ENCODE data around the gene KIAA0586. TPM values are rescaled to one million over a fixed set of nuclear protein-coding genes. Genes with fewer than 3 reads are reported as not detected.
A peak's percentile ranks its signal among the peaks of the same experiment; 100 is the strongest.
"Not testable (repeated sequence)": the region's sequence is repeated elsewhere in the genome, so short reads cannot be mapped to it uniquely, and the experiment has no call there.

The KIAA0586 gene
- total RNA-seq, 2 experiments from 2014 or later: 24.9 to 27.0 TPM

- POLR2A ChIA-PET: no interaction called here
- Mint-ChIP-seq H3K27me3 (ENCODE audit: low read depth) (no peaks in the 10 kb centered on the region), H3K27ac (no peak overlapping the region), H3K36me3 (ENCODE audit: low read depth) (no peaks in the 10 kb centered on the region), H3K4me1 (ENCODE audit: low read depth) (peaks cover 18% of the 10 kb centered on the region), H3K4me3 (no peak overlapping the region), H3K9me3 (ENCODE audit: insufficient read depth) (no peaks in the 10 kb centered on the region)
- CTCF ChIA-PET: interaction anchor here (1.8 kb wide), 1 partner anchor 73 kb away, joined by 7 read pairs; no protein-coding TSS in a partner anchor
- DNase-seq (no peak), ATAC-seq (no peak)
Measured at GRCh38 chr14:58574623-58575022, 147.1 kb downstream of the KIAA0586 start.

GRCh38 chr14:58575956-58576355, 148.4 kb downstream of the KIAA0586 start:
- H3K27ac Mint-ChIP-seq: no peak overlapping the region
- ChIA-PET CTCF (interaction anchor here (1.8 kb wide), 1 partner anchor 74 kb away, joined by 7 read pairs; no protein-coding TSS in a partner anchor), POLR2A (no interaction called here)
- ATAC-seq (no peak), DNase-seq (no peak)
- H3K27me3 Mint-ChIP-seq (ENCODE audit: low read depth): no peaks in the 10 kb centered on the region
- H3K4me3 Mint-ChIP-seq: no peak overlapping the region
- peaks cover 13% of the 10 kb centered on the region for H3K4me1 Mint-ChIP-seq (ENCODE audit: low read depth)
- no peaks in the 10 kb centered on the region for H3K36me3 Mint-ChIP-seq (ENCODE audit: low read depth)
- H3K9me3 Mint-ChIP-seq (ENCODE audit: insufficient read depth): no peaks in the 10 kb centered on the region

- POLR2A ChIA-PET; H3K27ac Mint-ChIP-seq; ATAC-seq; H3K4me1 Mint-ChIP-seq (ENCODE audit: low read depth); H3K36me3 Mint-ChIP-seq (ENCODE audit: low read depth); CTCF ChIA-PET; H3K4me3 Mint-ChIP-seq; DNase-seq; H3K27me3 Mint-ChIP-seq (ENCODE audit: low read depth); H3K9me3 Mint-ChIP-seq (ENCODE audit: insufficient read depth): not testable (repeated sequence)
Measured at GRCh38 chr14:58580035-58580434, 152.5 kb downstream of the KIAA0586 start.

DNA sequence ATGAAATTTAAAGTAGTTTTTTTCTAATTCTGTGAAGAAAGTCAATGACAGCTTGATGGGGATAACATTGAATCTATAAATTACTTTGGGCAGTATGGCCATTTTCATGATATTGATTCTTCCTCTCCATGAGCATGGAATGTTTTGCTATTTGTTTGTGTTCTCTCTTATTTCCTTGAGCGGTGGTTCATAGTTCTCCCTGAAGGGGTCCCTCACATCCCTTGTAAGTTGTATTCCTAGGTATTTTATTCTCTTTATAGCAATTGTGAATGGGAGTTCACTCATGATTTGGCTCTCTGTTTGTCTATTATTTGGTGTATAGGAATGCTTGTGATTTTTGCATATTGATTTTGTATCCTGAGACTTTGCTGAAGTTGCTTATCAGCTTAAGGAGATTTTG, 153.9 kb downstream of the KIAA0586 start:
- POLR2A ChIA-PET; CTCF ChIA-PET; H3K36me3 Mint-ChIP-seq (ENCODE audit: low read depth): not testable (repeated sequence)

GRCh38 chr14:58584383-58584782, 156.9 kb downstream of the KIAA0586 start:
- Mint-ChIP-seq H3K27me3 (ENCODE audit: low read depth) (peaks cover 6% of the 10 kb centered on the region), H3K36me3 (ENCODE audit: low read depth) (no peaks in the 10 kb centered on the region), H3K27ac (no peak overlapping the region), H3K9me3 (ENCODE audit: insufficient read depth) (no peaks in the 10 kb centered on the region), H3K4me1 (ENCODE audit: low read depth) (no peaks in the 10 kb centered on the region), H3K4me3 (no peak overlapping the region)
- DNase-seq (no peak), ATAC-seq (no peak)
- CTCF ChIA-PET: interaction anchor here (0.7 to 0.9 kb wide), 2 partner anchors 15 to 83 kb away, joined by 3 read pairs; no protein-coding TSS in a partner anchor
- POLR2A ChIA-PET: no interaction called here

More for the DNA sequence above, 153.9 kb downstream of the KIAA0586 start:
- not testable (repeated sequence) for H3K9me3 Mint-ChIP-seq (ENCODE audit: insufficient read depth); H3K27ac Mint-ChIP-seq; H3K4me3 Mint-ChIP-seq; ATAC-seq; DNase-seq; H3K27me3 Mint-ChIP-seq (ENCODE audit: low read depth); H3K4me1 Mint-ChIP-seq (ENCODE audit: low read depth)

DNA sequence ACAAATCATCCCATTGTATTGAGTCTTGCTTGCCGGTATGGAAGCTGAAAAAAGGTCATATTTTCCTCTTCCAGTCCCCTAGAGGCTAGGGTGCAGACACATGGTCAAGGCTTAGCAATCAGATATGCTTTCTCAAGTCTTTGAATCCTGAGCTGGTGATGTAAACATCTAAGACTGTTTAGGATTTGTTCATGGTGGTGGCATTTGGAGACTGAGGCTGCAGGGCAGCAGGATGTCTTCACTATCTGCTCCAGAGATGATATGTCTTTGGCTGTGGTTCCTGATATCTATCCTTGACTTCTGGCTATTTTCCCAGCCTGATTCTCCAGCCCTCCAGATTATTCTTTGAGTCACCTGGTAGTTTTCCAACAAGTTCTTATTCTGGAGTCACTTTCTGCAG, 159.8 kb downstream of the KIAA0586 start:
- POLR2A ChIA-PET: no interaction called here
- H3K27ac Mint-ChIP-seq: no peak overlapping the region
- no peaks in the 10 kb centered on the region for H3K36me3 Mint-ChIP-seq (ENCODE audit: low read depth)
- H3K4me1 Mint-ChIP-seq (ENCODE audit: low read depth): no peaks in the 10 kb centered on the region
- CTCF ChIA-PET: no interaction called here
- no peaks in the 10 kb centered on the region for H3K9me3 Mint-ChIP-seq (ENCODE audit: insufficient read depth)
- no peak overlapping the region for H3K4me3 Mint-ChIP-seq
- no peak for ATAC-seq
- peaks cover 8% of the 10 kb centered on the region for H3K27me3 Mint-ChIP-seq (ENCODE audit: low read depth)
- DNase-seq: no peak

- H3K4me3 Mint-ChIP-seq; CTCF ChIA-PET; H3K9me3 Mint-ChIP-seq (ENCODE audit: insufficient read depth); POLR2A ChIA-PET; DNase-seq; H3K27ac Mint-ChIP-seq; H3K4me1 Mint-ChIP-seq (ENCODE audit: low read depth); ATAC-seq; H3K36me3 Mint-ChIP-seq (ENCODE audit: low read depth): not testable (repeated sequence)
- peaks cover 10% of the 10 kb centered on the region for H3K27me3 Mint-ChIP-seq (ENCODE audit: low read depth)
Measured at GRCh38 chr14:58588321-58588720, 160.8 kb downstream of the KIAA0586 start.

GRCh38 chr14:58593977-58594376, 166.5 kb downstream of the KIAA0586 start:
- ChIA-PET POLR2A (no interaction called here), CTCF (no interaction called here)
- no peaks in the 10 kb centered on the region for H3K9me3 Mint-ChIP-seq (ENCODE audit: insufficient read depth)
- ATAC-seq (no peak), DNase-seq (no peak)
- H3K27ac Mint-ChIP-seq: no peak overlapping the region
- H3K36me3 Mint-ChIP-seq (ENCODE audit: low read depth): no peaks in the 10 kb centered on the region
- H3K27me3 Mint-ChIP-seq (ENCODE audit: low read depth): peaks cover 4% of the 10 kb centered on the region
- H3K4me3 Mint-ChIP-seq: no peak overlapping the region
- H3K4me1 Mint-ChIP-seq (ENCODE audit: low read depth): peaks cover 18% of the 10 kb centered on the region

DNA sequence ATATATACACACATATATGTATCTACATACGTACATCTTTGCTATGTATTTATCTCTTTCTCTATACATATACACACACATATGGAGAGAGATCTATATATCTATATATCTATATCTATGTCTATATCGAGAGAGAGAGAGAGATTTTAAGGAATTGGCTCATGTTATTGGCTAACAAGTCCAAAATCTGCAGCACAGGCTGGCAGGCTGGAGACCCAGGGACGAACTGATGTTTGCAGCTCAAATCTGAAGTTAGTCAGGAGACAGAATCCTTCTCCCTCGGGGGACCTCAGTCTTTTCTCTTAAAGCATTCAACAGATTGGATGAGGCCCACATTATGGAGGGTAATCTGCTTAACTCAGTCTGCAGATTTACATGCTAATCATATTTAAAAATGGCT, 169.5 kb downstream of the KIAA0586 start:
- Mint-ChIP-seq H3K27me3 (ENCODE audit: low read depth) (peaks cover 5% of the 10 kb centered on the region), H3K4me1 (ENCODE audit: low read depth) (peaks cover 26% of the 10 kb centered on the region), H3K27ac (no peak overlapping the region), H3K4me3 (no peak overlapping the region), H3K9me3 (ENCODE audit: insufficient read depth) (no peaks in the 10 kb centered on the region), H3K36me3 (ENCODE audit: low read depth) (no peaks in the 10 kb centered on the region)
- DNase-seq (no peak), ATAC-seq (no peak)
- ChIA-PET POLR2A (no interaction called here), CTCF (interaction anchor here (1.9 kb wide), 1 partner anchor 96 kb away, joined by 6 read pairs; no protein-coding TSS in a partner anchor)

DNA sequence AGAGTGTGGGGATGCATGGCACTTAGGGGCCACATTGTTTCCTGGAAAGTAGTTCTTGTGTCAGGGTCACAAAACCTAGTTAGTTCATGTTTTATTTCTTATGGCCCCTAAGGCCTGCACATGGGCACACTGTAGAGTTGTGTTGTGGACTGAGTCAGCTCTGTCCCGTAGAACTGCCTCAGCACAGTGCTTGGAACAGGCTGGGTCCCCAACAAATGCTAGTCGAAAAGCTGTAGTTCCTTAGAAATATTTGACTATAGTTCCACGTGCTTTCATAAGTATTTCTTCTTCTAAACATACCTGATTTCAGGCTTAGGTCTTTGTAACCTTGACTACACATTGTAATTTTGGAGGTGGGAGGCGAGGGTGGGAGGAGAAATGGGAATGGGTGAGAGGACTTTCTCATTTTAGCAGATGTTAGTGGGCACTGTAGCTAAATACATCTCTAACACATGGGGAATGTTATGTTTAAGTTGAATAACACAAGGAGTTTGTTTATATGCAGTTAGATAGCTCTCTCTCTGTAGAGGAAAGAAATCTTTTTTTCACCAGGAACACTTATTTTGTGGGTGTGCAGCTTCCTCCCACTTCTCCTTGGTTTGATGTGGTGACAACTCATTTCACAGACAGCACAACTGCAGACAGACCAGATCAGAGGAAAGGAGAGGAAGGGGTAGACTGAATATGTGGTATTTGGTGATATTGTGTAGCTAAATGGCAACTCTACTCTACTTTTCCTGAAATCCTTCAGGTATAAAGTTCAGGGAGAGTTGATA, 170.7 kb downstream of the KIAA0586 start:
- Mint-ChIP-seq H3K36me3 (ENCODE audit: low read depth) (no peaks in the 10 kb centered on the region), H3K4me1 (ENCODE audit: low read depth) (peaks cover 26% of the 10 kb centered on the region), H3K27me3 (ENCODE audit: low read depth) (peaks cover 3% of the 10 kb centered on the region), H3K9me3 (ENCODE audit: insufficient read depth) (no peaks in the 10 kb centered on the region), H3K27ac (no peak overlapping the region), H3K4me3 (no peak overlapping the region)
- ChIA-PET POLR2A (interaction anchor here (0.7 kb wide), 1 partner anchor 358 kb away, joined by 5 read pairs; no protein-coding TSS in a partner anchor), CTCF (interaction anchor here (1.9 kb wide), 1 partner anchor 97 kb away, joined by 6 read pairs; no protein-coding TSS in a partner anchor)
- ATAC-seq: peak; percentile 74
- no peak for DNase-seq

DNA sequence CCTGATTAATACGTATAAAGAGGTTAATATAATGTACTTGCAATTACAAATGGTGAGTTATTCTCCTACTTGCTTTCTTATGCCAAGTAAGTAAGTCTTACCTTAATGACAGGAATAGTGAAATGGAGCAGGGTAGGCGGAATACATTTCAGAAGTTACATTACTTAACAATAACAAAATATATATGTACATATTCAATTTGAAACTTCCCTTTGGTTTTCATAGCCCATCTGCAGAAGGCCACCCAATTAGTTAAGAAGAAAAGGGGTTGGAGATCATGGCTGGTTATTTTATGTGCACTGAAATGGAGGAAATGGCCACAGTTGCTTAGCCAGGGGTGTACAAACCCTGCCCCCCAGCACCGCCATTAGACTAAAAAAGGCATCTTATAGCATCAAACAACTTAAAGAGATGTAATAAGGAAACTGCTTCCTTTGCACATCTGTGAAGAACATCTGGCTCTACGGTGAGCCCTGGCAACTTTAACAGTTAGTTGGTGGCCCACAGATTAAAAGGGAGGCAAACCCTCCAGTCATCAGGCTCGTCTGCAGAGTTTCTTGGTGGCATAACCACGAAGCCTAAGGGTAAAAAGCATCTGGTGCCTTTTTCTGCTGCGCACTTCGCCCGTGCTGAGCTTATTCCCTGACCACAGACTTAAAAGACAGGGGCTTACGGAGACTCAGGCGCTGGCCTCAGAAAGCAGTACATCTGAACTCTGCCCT, 171.4 kb downstream of the KIAA0586 start:
- Mint-ChIP-seq H3K36me3 (ENCODE audit: low read depth) (no peaks in the 10 kb centered on the region), H3K4me3 (no peak overlapping the region), H3K9me3 (ENCODE audit: insufficient read depth) (no peaks in the 10 kb centered on the region), H3K4me1 (ENCODE audit: low read depth) (peaks cover 26% of the 10 kb centered on the region), H3K27ac (no peak overlapping the region), H3K27me3 (ENCODE audit: low read depth) (peaks cover 3% of the 10 kb centered on the region)
- ATAC-seq (peak; percentile 25), DNase-seq (no peak)
- ChIA-PET POLR2A (interaction anchor here (0.7 kb wide), 1 partner anchor 358 kb away, joined by 5 read pairs; no protein-coding TSS in a partner anchor), CTCF (interaction anchor here (1.9 kb wide), 1 partner anchor 98 kb away, joined by 6 read pairs; no protein-coding TSS in a partner anchor)

DNA sequence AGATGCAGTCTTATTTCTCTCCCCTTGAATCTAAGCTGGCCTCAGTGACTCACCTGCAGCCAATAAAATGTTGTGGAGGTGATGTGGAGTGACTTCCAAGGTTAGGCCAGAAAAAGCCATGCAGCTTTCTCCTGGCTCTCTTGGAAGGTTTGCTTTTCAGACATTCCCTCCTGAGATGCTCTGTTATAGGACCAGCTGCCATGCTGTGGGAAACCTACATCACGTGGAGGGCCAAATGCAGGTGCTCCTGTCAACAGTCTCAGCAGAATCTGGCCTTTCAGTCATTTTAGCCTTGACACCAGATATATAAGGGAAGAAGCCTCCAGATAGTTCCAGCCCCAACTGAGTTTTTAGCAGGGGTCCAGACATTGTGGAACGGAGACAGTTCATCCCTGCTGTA, 172.2 kb downstream of the KIAA0586 start:
- H3K4me3 Mint-ChIP-seq: no peak overlapping the region
- H3K27me3 Mint-ChIP-seq (ENCODE audit: low read depth): peaks cover 3% of the 10 kb centered on the region
- H3K4me1 Mint-ChIP-seq (ENCODE audit: low read depth): peaks cover 26% of the 10 kb centered on the region
- no peak overlapping the region for H3K27ac Mint-ChIP-seq
- ChIA-PET CTCF (no interaction called here), POLR2A (no interaction called here)
- no peaks in the 10 kb centered on the region for H3K9me3 Mint-ChIP-seq (ENCODE audit: insufficient read depth)
- no peaks in the 10 kb centered on the region for H3K36me3 Mint-ChIP-seq (ENCODE audit: low read depth)
- DNase-seq: no peak
- ATAC-seq: no peak
